IMR-90 (cell line): ENCODE measurements around the gene CD300LD. TPM values are rescaled to one million over a fixed set of nuclear protein-coding genes. Genes with fewer than 3 reads are reported as not detected.
"Not testable (repeated sequence)": the region's sequence is repeated elsewhere in the genome, so short reads cannot be mapped to it uniquely, and the experiment has no call there.

Experiments
- ATAC-seq: fragments of 200-7000 bp; cut with Tn5 transposase; 2 replicates; pipeline ENCODE4 v1.9.1; 2020; ENCODE audit warnings: low read depth, mild to moderate bottlenecking, moderate library complexity
- BruUV-seq: library from RNA; stranded (reverse); fragments of 400-500 nt; replicated peaks from 2 replicates; lab custom pipeline; 2021; lab: Mats Ljungman, UMichigan
- CTCF ChIA-PET: fragments of 300-600 bp; formaldehyde crosslinking; extraction: SDS; loops from one replicate; lab custom pipeline; 2021; ENCODE audit warnings: antibody characterized with exemption; lab: Yijun Ruan, JAX
- POLR2A ChIA-PET: fragments of 300-600 bp; sonication (Branson Sonifier 250); formaldehyde crosslinking; loops from one replicate; lab custom pipeline; 2022; ENCODE audit warnings: antibody characterized with exemption; ENCODE audit not compliant: unreplicated experiment; lab: Charles Lee
- DNase-seq: peaks from one replicate; pipeline ENCODE4 v3.0.0; 2013
- H2AFZ ChIP-seq: replicated peaks from 2 replicates; pipeline ENCODE3; 2013; ENCODE audit warnings: low read length, mild to moderate bottlenecking; ENCODE audit not compliant: poor library complexity
- H2AK5ac ChIP-seq: 2 replicates; pipeline ENCODE4 v1.6.1; 2013; ENCODE audit warnings: low read depth, low read length, inconsistent platforms
- H2AK9ac ChIP-seq: replicated peaks from 2 replicates; pipeline ENCODE3; 2013; ENCODE audit warnings: mild to moderate bottlenecking, low read depth, low read length, moderate library complexity; ENCODE audit not compliant: poor library complexity
- H2BK120ac ChIP-seq: 2 replicates; pipeline ENCODE4 v1.6.1; 2013; ENCODE audit warnings: low read depth, low read length, inconsistent platforms
- H2BK15ac ChIP-seq: 3 replicates; pipeline ENCODE4 v1.6.1; 2013; ENCODE audit warnings: low read depth, low read length, inconsistent platforms
- H2BK20ac ChIP-seq: 2 replicates; pipeline ENCODE4 v1.6.1; 2013; ENCODE audit warnings: low read depth, mild to moderate bottlenecking, inconsistent platforms, low read length, moderate library complexity
- H2BK5ac ChIP-seq: 2 replicates; pipeline ENCODE4 v1.6.1; 2013; ENCODE audit warnings: mild to moderate bottlenecking, low read depth, low read length, inconsistent platforms; ENCODE audit not compliant: poor library complexity, severe bottlenecking
- H3K14ac ChIP-seq: replicated peaks from 2 replicates; pipeline ENCODE4 v1.6.1; 2013; ENCODE audit warnings: low read depth, low read length, inconsistent platforms
- H3K18ac ChIP-seq: 2 replicates; pipeline ENCODE4 v1.6.1; 2013; ENCODE audit warnings: low read depth, low read length, control low read depth
- H3K23ac ChIP-seq: 2 replicates; pipeline ENCODE4 v1.6.1; 2013; ENCODE audit warnings: low read depth, low read length, inconsistent platforms
- H3K27ac ChIP-seq: 2 replicates; pipeline ENCODE4 v1.5.1; 2013; ENCODE audit warnings: mild to moderate bottlenecking, control low read depth, low read length; ENCODE audit not compliant: insufficient read depth
- H3K27me3 ChIP-seq: 2 replicates; pipeline ENCODE4 v1.6.1; 2013; ENCODE audit warnings: low read length; ENCODE audit not compliant: control insufficient read depth, insufficient read depth
- H3K36me3 ChIP-seq: 2 replicates; pipeline ENCODE4 v1.6.1; 2013; ENCODE audit warnings: low read length, mixed read lengths; ENCODE audit not compliant: control insufficient read depth, insufficient read depth
- H3K4ac ChIP-seq: 2 replicates; pipeline ENCODE4 v1.6.1; 2013; ENCODE audit warnings: low read depth, low read length, inconsistent platforms
- H3K4me1 ChIP-seq: 2 replicates; pipeline ENCODE4 v1.6.1; 2013; ENCODE audit warnings: low read length, mixed read lengths; ENCODE audit not compliant: control insufficient read depth, insufficient read depth
- H3K4me2 ChIP-seq: 2 replicates; pipeline ENCODE4 v1.6.1; 2013; ENCODE audit warnings: low read depth, mild to moderate bottlenecking, control low read depth, low read length, moderate library complexity
- H3K4me3 ChIP-seq: 2 replicates; pipeline ENCODE4 v1.5.1; 2013; ENCODE audit warnings: low read depth, mild to moderate bottlenecking, control low read depth, low read length, moderate library complexity; ENCODE audit not compliant: insufficient read depth
- H3K56ac ChIP-seq: 2 replicates; pipeline ENCODE4 v1.6.1; 2013; ENCODE audit warnings: low read length, inconsistent platforms; ENCODE audit not compliant: insufficient read depth; ENCODE audit errors: extremely low read depth
- H3K79me1 ChIP-seq, 2 experiments: 2 replicates each; pipeline ENCODE4 v1.6.1; 2013; ENCODE audit warnings: low read length in 2 of 2, inconsistent platforms in 1 of 2, low read depth in 1 of 2
- H3K9ac ChIP-seq: 2 replicates; pipeline ENCODE4 v1.6.1; 2013; ENCODE audit warnings: low read depth, low read length, control low read depth
- H3K9me1 ChIP-seq: 2 replicates; pipeline ENCODE4 v1.6.1; 2013; ENCODE audit warnings: low read length, inconsistent platforms; ENCODE audit not compliant: insufficient read depth
- H3K9me3 ChIP-seq: 2 replicates; pipeline ENCODE4 v1.6.1; 2013; ENCODE audit warnings: low read length; ENCODE audit not compliant: control insufficient read depth, insufficient read depth
- H4K20me1 ChIP-seq: 2 replicates; pipeline ENCODE4 v1.6.1; 2013; ENCODE audit warnings: low read length, inconsistent platforms; ENCODE audit not compliant: insufficient read depth
- H4K5ac ChIP-seq: 2 replicates; pipeline ENCODE4 v1.6.1; 2013; ENCODE audit warnings: mild to moderate bottlenecking, low read depth, low read length, control low read depth
- H4K8ac ChIP-seq, 2 experiments: 2 replicates each; pipeline ENCODE4 v1.6.1; 2013; ENCODE audit warnings: low read depth in 2 of 2, low read length in 2 of 2, control low read depth in 1 of 2, inconsistent platforms in 1 of 2
- H4K91ac ChIP-seq: 2 replicates; pipeline ENCODE4 v1.6.1; 2013; ENCODE audit warnings: low read depth, low read length, inconsistent platforms; ENCODE audit not compliant: insufficient read depth
- dilution Hi-C: fragments of 300-500 bp; cut with HindIII; formaldehyde crosslinking; loops from one replicate; pipeline ENCODE4 v1.14.3; 2018; ENCODE audit warnings: low sequenced_read_pairs; ENCODE audit not compliant: unreplicated experiment
- in situ Hi-C: fragments of 300-500 bp; cut with MboI; formaldehyde crosslinking; loops from 3 replicates; pipeline ENCODE4 v1.14.3; 2019; ENCODE audit warnings: low sequenced_read_pairs, inconsistent platforms, mixed read lengths
- intact Hi-C: fragments of 100-400 bp; cut with micrococcal nuclease; formaldehyde crosslinking; loops from 2 replicates; pipeline ENCODE4 v1.10.0; 2022
- polyA plus RNA-seq, 3 experiments: library from polyadenylated mRNA; depleted of rRNA; stranded (reverse); fragments of >200 nt; gene quantifications; 2 replicates each; pipeline ENCODE4 v1.2.3, GENCODE V29; 2012; ENCODE audit warnings: low replicate concordance in 1 of 3
- total RNA-seq: library from RNA; depleted of rRNA; stranded (reverse); fragments of >200 nt; gene quantifications from 2 replicates; pipeline ENCODE4 v1.2.3, GENCODE V29; 2012

Gene CD300LD
- total and polyA plus RNA-seq, 2 of the 4 experiments (the other 2 are of a cell fraction), result not detected

DNA sequence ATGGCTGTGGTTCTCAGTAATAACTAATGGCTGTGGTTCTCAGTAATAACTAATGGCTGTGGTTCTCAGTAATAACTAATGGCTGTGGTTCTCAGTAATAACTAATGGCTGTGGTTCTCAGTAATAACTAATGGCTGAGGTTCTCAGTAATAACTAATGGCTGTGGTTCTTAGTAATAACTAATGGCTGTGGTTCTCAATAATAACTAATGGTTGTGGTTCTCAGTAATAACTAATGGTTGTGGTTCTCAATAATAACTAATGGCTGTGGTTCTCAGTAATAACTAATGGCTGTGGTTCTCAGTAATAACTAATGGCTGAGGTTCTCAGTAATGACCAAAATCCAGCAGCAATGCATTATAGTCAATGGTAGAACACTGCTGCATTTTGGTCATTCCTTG, 18.4 kb downstream of the CD300LD start:
- H2AK9ac ChIP-seq, H2BK5ac ChIP-seq, H2AK5ac ChIP-seq, H3K4ac ChIP-seq, H3K36me3 ChIP-seq, H3K4me1 ChIP-seq, H2BK120ac ChIP-seq, H3K9me1 ChIP-seq, H4K8ac ChIP-seq, H4K20me1 ChIP-seq, H2BK15ac ChIP-seq, H3K4me3 ChIP-seq, intact Hi-C loops, DNase-seq, H3K27me3 ChIP-seq, H4K91ac ChIP-seq, H3K14ac ChIP-seq, H3K4me2 ChIP-seq, POLR2A ChIA-PET, CTCF ChIA-PET, H2AFZ ChIP-seq, H3K9ac ChIP-seq, H2BK20ac ChIP-seq, H4K5ac ChIP-seq, H3K23ac ChIP-seq, H3K27ac ChIP-seq, ATAC-seq, H3K18ac ChIP-seq, dilution Hi-C loops, BruUV-seq, in situ Hi-C loops, H3K79me1 ChIP-seq, H3K56ac ChIP-seq: not testable (repeated sequence)
- peaks cover 16% of the 10 kb centered on the region for H3K9me3 ChIP-seq
